ENCODE data around the gene KRT80. TPM values are rescaled to one million over a fixed set of nuclear protein-coding genes. Genes with fewer than 3 reads are reported as not detected.

Gene KRT80
- total RNA-seq, 4 donors from 2014 or later = 78.6 to 293 (median 185) TPM

DNA sequence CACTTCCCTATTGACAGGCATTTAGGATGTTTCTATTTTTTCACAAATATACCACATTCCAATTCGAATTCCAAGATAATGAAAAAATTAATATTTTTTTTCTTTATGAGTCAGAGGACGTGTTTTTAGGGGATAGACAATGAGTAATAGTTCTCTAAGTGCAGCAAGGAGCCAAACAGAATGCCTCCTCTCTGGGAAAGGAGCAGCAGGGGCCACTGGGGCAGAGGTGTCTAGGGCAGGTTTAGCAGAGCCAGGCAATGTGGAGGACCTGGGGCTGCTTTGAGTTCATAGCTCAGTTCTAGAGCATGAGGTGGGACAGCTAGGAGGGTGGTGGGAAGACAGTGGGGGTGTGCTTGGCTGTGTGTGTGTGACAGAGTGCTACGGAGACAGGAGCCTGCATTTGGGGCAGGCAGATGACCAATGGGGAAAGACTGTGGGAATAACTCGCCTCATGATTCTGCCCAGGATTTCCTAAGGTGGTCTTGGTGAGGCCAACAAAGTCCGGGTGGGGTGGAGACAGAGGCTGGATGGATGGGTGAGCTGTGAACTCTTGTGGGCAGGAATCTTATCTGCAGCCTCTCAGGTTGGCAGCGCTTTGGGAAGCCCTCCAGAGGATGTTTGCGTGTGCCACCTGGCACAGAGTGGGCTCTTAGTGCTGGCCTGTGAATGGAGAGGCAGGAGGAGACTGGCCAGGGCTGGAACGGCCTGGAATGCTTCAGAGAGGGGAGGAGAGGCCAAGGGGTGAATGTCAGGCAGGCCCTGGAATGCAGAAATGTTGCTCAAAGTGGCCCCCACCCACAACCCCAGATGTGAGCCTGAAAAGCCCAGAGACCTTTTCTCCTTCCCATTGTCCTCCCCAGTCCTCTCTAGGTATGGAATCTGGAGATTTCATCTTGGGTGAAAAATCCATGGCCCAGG is 38.8 kb upstream of the KRT80 start:
- H3K36me3 ChIP-seq = no peaks in the 10 kb centered on the region
- H3K4me3 ChIP-seq = no peak overlapping the region
- H3K27ac ChIP-seq = peak overlapping the region; percentile 63
- peaks cover 40% of the 10 kb centered on the region for H3K4me1 ChIP-seq
- peaks cover 28% of the 10 kb centered on the region for H3K27me3 ChIP-seq
- DNase-seq (ENCODE audit: low spot score in 2 of 2) = peak in 1 of 2 donors; percentile 51
- WGBS = 56% methylated on average over 7 of the region's 8 CpGs
- H3K9me3 ChIP-seq = no peaks in the 10 kb centered on the region
- TF ChIP-seq, protein P1, sequence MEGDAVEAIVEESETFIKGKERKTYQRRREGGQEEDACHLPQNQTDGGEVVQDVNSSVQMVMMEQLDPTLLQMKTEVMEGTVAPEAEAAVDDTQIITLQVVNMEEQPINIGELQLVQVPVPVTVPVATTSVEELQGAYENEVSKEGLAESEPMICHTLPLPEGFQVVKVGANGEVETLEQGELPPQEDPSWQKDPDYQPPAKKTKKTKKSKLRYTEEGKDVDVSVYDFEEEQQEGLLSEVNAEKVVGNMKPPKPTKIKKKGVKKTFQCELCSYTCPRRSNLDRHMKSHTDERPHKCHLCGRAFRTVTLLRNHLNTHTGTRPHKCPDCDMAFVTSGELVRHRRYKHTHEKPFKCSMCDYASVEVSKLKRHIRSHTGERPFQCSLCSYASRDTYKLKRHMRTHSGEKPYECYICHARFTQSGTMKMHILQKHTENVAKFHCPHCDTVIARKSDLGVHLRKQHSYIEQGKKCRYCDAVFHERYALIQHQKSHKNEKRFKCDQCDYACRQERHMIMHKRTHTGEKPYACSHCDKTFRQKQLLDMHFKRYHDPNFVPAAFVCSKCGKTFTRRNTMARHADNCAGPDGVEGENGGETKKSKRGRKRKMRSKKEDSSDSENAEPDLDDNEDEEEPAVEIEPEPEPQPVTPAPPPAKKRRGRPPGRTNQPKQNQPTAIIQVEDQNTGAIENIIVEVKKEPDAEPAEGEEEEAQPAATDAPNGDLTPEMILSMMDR (IDR thresholded peaks at IDR 0.05) = no peak
- no peak for TF ChIP-seq POLR2A (IDR thresholded peaks at IDR 0.05)
- no peak for TF ChIP-seq EP300 (IDR thresholded peaks at IDR 0.05)

DNA sequence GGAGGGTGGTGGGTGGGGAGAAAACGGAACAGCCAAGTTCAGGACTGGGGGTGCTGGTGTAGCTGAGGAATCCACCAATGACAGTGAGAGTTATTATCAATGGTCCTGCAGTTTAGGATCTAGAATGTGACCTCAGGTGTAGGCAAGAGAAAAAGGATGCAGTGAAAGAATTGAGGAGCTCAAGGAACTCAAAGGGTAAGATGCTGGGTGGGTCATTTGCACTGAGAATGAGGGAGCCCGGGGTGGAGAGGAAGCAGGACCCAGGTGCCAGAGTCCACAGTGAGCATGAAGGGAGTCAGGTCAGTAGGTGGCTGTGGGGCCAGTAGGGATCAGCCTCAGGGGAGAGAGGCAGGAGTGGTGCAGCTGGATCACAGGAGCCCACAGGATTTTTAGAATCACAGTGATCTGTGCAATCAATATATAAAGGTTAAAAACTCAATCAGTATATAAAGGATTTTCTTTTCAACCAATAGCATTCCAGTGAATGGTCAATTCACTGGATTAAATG is 38.1 kb upstream of the KRT80 start:
- H3K4me1 ChIP-seq = peaks cover 37% of the 10 kb centered on the region
- DNase-seq (ENCODE audit: low spot score in 2 of 2) = peak in 1 of 2 donors; percentile 48
- 91% methylated on average over 2 of the region's 2 CpGs for WGBS
- TF ChIP-seq POLR2AphosphoS5 (IDR thresholded peaks at IDR 0.05) = no peak
- TF ChIP-seq EP300 (IDR thresholded peaks at IDR 0.05) = no peak
- TF ChIP-seq POLR2A (IDR thresholded peaks at IDR 0.05) = no peak
- TF ChIP-seq, protein P1 (IDR thresholded peaks at IDR 0.05) = no peak
- no peaks in the 10 kb centered on the region for H3K9me3 ChIP-seq
- no peaks in the 10 kb centered on the region for H3K36me3 ChIP-seq
- no peak overlapping the region for H3K27ac ChIP-seq
- peaks cover 28% of the 10 kb centered on the region for H3K27me3 ChIP-seq
- no peak overlapping the region for H3K4me3 ChIP-seq

DNA sequence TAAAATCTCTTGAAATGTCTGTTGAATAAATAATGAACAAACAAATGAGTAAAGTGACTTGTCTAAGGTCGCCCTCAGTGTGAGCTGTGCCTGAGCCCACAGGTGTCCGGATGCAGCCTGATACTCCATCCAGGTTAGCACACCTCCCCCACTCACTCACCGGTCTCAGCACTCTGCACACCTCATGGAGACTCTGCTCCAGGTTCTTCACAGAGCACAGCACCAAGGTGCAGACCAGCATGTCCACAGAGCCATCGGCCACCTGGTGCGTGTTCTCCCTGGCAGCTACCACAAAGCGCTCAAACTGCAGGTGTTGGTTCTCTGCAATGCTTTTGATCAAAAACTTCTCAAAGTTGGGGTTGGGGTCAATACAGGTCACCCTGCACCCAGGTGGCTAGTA is 37.1 kb upstream of the KRT80 start:
- no peak overlapping the region for H3K4me3 ChIP-seq
- WGBS = 91% methylated on average over 5 of the region's 6 CpGs
- peak in 1 of 2 donors; percentile 40 for DNase-seq (ENCODE audit: low spot score in 2 of 2)
- H3K4me1 ChIP-seq = peaks cover 34% of the 10 kb centered on the region
- H3K9me3 ChIP-seq = no peaks in the 10 kb centered on the region
- no peak for TF ChIP-seq POLR2A (IDR thresholded peaks at IDR 0.05)
- peaks cover 22% of the 10 kb centered on the region for H3K27me3 ChIP-seq
- no peak overlapping the region for H3K27ac ChIP-seq
- H3K36me3 ChIP-seq = no peaks in the 10 kb centered on the region

DNA sequence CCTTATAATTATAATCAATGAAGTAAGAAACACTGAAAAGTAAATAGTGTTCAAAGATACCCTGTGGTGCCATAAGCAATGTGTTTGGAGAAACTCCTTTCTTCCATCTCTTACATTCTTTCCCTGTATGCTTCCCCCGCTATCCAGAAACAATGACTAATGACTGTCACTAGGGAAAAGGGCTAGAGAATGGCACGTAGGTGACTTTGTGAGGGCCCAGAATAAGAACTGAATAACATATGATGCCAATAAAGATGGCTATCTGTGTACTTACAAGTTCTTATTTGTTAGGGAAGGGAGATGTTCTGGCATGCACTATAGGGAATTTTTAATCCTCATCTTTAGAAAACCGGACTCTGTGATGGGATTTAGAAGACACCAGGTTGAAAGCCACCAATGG is 36.6 kb upstream of the KRT80 start:
- H3K4me3 ChIP-seq = no peak overlapping the region
- no peak overlapping the region for H3K27ac ChIP-seq
- peaks cover 30% of the 10 kb centered on the region for H3K4me1 ChIP-seq
- 46% methylated on average over 3 of the region's 3 CpGs for WGBS
- H3K9me3 ChIP-seq = no peaks in the 10 kb centered on the region
- no peak for DNase-seq (ENCODE audit: low spot score in 2 of 2)
- peaks cover 16% of the 10 kb centered on the region for H3K27me3 ChIP-seq
- H3K36me3 ChIP-seq = no peaks in the 10 kb centered on the region
- no peak for TF ChIP-seq EP300 (IDR thresholded peaks at IDR 0.05)
- TF ChIP-seq, protein P1 (IDR thresholded peaks at IDR 0.05) = no peak
- no peak for TF ChIP-seq POLR2A (IDR thresholded peaks at IDR 0.05)
- no peak for TF ChIP-seq POLR2AphosphoS5 (IDR thresholded peaks at IDR 0.05)

DNA sequence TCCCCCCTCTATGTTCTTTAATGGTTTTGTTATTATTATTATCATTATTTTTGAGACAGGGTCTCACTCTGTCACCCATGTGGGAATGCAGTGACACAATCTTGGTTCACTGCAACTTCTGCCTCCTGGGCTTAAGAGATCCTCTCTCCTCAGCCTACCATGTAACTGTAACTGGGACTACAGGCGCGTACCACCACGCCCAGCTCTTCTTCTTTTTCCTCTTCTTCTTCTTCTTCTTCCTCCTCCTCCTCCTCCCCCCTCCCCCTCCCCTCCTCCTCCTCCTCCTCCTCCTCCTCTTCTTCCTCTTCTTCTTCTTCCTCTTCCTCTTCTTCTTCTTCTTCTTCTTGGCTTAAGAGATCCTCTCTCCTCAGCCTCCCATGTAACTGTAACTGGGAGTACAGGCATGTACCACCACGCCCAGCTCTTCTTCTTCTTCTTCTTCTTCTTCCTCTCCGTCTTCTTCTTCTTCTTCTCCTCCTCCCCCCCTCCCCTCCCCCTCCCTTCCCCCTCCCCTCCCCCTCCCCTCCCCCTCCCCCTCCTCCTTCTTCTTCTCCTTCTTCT is 35.9 kb upstream of the KRT80 start:
- Histone ChIP-seq H3K27me3 (peaks cover 10% of the 10 kb centered on the region), H3K4me1 (peaks cover 24% of the 10 kb centered on the region), H3K27ac (no peak overlapping the region), H3K9me3 (no peaks in the 10 kb centered on the region), H3K36me3 (no peaks in the 10 kb centered on the region), H3K4me3 (no peak overlapping the region)
- no peak for DNase-seq (ENCODE audit: low spot score in 2 of 2)
- TF ChIP-seq POLR2AphosphoS5 (IDR thresholded peaks at IDR 0.05) (no peak), POLR2A (IDR thresholded peaks at IDR 0.05) (no peak), EP300 (IDR thresholded peaks at IDR 0.05) (no peak)
- TF ChIP-seq, protein P1 (IDR thresholded peaks at IDR 0.05) = no peak
- WGBS = 59% methylated on average over 5 of the region's 5 CpGs

Measured in suprapubic skin (tissue), 4 donors.